ENCODE measurements around the gene CRYBG1.

The CRYBG1 gene

GRCh38 chr6:106359959-106360409 lies 533 bp upstream of the CRYBG1 start:
- no peak for TF ChIP-seq CTCF (IDR thresholded peaks at IDR 0.05; ENCODE audit: low read depth, low read length)
- H3K4me3 ChIP-seq (ENCODE audit: low read depth, low read length), result peak overlapping the region; percentile 46

- peak overlapping the region; percentile 46 for H3K4me3 ChIP-seq (ENCODE audit: low read depth, low read length)
- TF ChIP-seq CTCF (IDR thresholded peaks at IDR 0.05; ENCODE audit: low read depth, low read length), result no peak
These were observed 493 bp downstream of the CRYBG1 start for GRCh38 chr6:106360989-106361430.

- TF ChIP-seq CTCF (IDR thresholded peaks at IDR 0.05; ENCODE audit: low read depth, low read length), result no peak
- H3K4me3 ChIP-seq (ENCODE audit: low read depth, low read length), result no peak overlapping the region
These were observed 3.1 kb downstream of the CRYBG1 start for GRCh38 chr6:106363401-106364138.

GRCh38 chr6:106369739-106370138 lies 9.2 kb downstream of the CRYBG1 start:
- no peak overlapping the region for H3K4me3 ChIP-seq (ENCODE audit: low read depth, low read length)
- TF ChIP-seq CTCF (IDR thresholded peaks at IDR 0.05; ENCODE audit: low read depth, low read length), result no peak

- no peak for TF ChIP-seq CTCF (IDR thresholded peaks at IDR 0.05; ENCODE audit: low read depth, low read length)
These were observed 10.1 kb downstream of the CRYBG1 start for GRCh38 chr6:106370639-106371038.

GRCh38 chr6:106372838-106373501 lies 12.5 kb downstream of the CRYBG1 start:
- no peak for TF ChIP-seq CTCF (IDR thresholded peaks at IDR 0.05; ENCODE audit: low read depth, low read length)

More at GRCh38 chr6:106370639-106371038, 10.1 kb downstream of the CRYBG1 start:
- no peak overlapping the region for H3K4me3 ChIP-seq (ENCODE audit: low read depth, low read length)

More at GRCh38 chr6:106372838-106373501, 12.5 kb downstream of the CRYBG1 start:
- no peak overlapping the region for H3K4me3 ChIP-seq (ENCODE audit: low read depth, low read length)

All from WI38 (cell line).